ENCODE results near the gene ENTPD6.

DNA sequence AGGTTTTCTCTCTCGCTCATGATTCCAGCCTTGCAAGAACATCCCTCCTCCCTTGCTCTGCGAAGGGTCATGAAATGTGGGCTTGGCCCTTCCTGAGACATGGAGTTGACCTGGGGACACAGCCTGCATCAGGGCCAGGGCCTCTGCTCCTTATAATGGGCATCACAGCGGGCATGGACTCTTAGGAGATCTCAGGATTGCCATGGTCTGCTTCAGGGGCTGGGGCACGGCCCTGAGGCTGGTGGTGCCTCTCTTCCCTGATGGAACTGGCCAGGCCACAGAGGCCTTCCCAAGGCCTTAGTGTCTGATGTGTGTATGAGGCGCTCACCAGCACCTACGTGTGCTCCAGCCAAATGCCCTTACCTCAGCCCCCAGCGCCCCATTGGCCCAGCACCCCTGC, 23.9 kb downstream of the ENTPD6 start:
- TF ChIP-seq CTCF (conservative IDR thresholded peaks at IDR 0.05) (no peak), EZH2 (IDR thresholded peaks at IDR 0.05; ENCODE audit: low read depth) (no peak)

Measured in PC-9 (cell line).